Measurements from ENCODE around the gene TMTC2.
"Not testable (repeated sequence)": the region's sequence is repeated elsewhere in the genome, so short reads cannot be mapped to it uniquely, and the experiment has no call there.

TMTC2 gene

DNA sequence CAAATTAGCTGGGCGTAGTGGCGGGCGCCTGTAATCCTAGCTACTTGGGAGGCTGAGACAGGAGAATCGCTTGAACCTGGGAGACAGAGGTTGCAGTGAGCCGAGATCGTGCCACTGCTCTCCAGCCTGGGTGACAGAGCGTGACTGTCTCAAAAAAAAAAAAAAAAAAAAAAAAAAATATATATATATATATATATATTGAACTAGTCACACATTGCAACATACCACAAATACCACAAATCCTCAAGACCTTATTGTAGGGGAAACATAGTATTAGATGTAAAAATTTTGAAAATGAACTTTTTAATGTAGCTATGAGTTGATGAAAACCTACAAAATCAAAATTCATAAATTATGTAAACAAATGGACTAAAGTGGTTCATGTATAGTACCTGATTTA is 158.4 kb downstream of the TMTC2 start:
- DNase-seq (ENCODE audit: low spot score), result not testable (repeated sequence)

DNA sequence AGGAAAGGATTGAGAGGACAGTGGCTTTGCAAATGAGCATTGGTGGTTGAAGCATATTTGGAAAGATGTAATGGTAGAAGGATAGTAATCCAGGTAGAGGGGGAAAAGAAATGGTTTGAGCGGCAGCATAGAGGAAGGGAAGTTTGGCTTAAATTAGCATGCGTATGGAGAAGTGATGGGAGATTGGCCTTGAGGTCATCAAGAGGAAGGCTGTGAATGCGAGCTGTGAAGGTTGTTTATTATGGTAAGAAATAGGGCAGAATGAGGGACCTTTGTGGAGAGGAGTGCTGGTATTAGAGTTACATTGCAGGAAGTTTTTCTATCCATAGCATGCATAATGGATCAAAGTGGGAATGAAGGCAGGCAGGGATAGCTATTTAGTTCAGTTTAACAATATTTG is 162.1 kb downstream of the TMTC2 start:
- no peak for DNase-seq (ENCODE audit: low spot score)

- DNase-seq (ENCODE audit: low spot score), result no peak
Measured at GRCh38 chr12:82852529-82852928, 165.8 kb downstream of the TMTC2 start.

- no peak for DNase-seq (ENCODE audit: low spot score)
Measured at GRCh38 chr12:82855872-82856271, 169.2 kb downstream of the TMTC2 start.

DNA sequence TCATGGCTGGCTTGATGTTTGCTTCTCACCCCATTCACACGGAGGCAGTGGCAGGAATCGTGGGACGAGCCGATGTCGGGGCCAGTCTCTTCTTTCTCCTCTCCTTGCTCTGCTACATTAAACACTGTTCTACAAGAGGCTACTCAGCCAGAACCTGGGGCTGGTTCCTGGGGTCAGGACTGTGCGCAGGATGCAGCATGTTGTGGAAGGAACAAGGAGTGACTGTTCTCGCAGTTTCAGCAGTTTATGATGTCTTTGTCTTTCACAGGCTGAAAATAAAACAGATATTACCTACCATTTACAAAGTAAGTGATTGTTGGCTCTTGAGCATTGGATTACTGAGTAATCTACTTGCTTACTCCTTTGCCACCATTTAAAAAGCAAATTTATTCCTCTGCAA is 170.6 kb downstream of the TMTC2 start:
- no peak for DNase-seq (ENCODE audit: low spot score)

GRCh38 chr12:82857911-82858533 is 171.3 kb downstream of the TMTC2 start:
- DNase-seq (ENCODE audit: low spot score), result no peak

DNA sequence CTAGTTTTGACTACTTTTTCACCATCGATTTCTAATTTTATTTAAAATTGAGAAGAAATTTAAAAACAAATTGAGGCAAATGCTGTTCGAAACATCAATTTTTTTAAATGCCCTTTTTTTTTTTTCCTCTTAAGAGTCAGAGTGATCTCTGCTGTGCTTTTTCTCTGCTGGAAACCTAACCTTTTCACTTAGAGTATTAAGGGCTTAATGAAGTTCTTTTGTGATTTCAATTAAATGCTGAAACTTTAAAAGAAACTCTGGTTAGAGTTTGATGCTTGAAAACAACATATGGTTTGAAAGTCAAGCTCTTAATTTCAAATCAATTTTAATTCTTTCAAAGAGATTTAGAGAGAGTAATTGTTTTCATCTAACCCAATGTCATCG is 171.8 kb downstream of the TMTC2 start:
- DNase-seq (ENCODE audit: low spot score), result no peak

- DNase-seq (ENCODE audit: low spot score), result no peak
Measured at GRCh38 chr12:82862069-82862841, 175.5 kb downstream of the TMTC2 start.

DNA sequence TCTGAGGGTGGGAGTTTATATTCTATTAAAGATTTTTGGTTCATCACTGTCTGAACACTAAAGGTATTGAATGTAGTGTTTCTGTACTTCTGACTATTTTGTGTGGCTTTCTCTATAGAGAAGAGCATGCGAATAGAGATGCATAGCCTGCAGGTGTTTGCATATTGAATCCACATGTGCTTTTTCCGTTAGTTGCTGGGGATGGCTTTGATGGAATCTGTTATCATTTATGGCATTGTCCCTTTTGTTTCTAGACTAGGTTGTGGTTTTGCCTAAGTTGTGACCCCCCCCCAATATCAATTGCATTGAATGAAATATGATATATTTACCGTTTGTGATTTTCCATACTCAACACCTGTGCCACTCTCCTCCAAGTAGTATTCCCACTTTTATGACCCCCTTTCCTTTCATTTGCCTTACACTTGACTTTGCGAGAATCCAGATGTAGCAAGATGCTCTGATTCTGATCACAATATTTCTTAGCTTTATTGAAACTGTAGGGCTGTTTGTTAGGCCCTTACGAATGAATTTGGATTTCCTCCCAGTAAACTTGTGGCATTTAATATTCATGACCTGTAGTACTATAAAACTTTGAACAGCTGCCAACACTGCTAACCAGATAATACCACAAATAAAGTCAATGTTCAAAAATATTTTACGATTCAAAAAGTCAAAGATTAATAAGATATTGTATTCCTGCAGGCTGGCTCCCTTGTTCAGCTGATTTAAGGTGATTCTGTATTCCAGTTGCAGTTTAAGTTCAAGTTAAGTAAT is 176.4 kb downstream of the TMTC2 start:
- DNase-seq (ENCODE audit: low spot score), result no peak

GRCh38 chr12:82866227-82866775 is 179.6 kb downstream of the TMTC2 start:
- DNase-seq (ENCODE audit: low spot score), result no peak

GRCh38 chr12:82866946-82867345 is 180.2 kb downstream of the TMTC2 start:
- no peak for DNase-seq (ENCODE audit: low spot score)

GRCh38 chr12:82867762-82868500 is 181.2 kb downstream of the TMTC2 start:
- no peak for DNase-seq (ENCODE audit: low spot score)

DNA sequence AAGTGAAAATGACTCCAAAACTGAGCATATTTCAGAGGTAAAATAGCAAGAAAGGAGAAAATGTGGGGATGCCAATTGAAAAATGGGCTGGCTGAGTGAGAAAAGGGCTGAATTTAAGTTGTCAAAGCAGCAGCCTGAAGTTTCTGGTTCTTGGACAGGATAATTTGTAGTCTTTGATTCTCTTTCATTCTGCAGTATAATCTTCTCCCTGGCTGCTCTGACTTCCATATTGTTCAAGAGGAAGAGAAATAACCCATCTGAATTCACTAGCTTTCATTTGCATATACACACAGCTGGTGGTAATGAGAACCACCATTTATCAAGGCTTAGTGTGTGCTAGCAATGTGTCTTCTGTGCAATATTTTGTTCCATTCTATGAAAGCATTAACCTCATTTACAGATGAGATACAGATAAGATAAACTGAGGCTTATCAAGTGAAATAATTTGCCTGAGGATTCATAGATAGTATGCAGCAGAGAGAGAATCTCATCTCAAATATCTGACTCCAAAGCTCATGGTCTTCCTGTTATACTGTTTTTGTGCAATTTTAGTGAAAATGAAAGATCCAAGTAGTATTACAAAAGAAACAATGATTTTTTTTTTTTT is 184.2 kb downstream of the TMTC2 start:
- DNase-seq (ENCODE audit: low spot score), result no peak

GRCh38 chr12:82872088-82872487 is 185.4 kb downstream of the TMTC2 start:
- no peak for DNase-seq (ENCODE audit: low spot score)

DNA sequence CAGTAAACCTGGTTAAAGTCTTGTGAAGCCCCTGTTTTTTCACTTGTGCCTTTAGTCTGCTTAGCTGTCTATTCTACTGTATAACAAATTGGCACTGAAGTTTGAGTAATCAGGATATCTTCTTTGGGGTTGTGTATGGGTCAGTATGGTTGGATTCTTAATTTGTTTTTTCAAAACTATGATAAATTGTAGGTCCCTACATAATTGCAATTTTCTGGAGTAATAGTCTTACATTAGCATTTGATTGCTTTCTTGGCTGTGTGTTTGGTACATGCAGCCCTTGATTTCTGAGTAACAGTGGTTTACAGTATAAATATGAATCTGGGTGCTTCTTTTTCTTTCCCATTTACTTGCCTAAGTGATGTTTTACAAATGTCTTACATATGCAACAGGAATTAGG is 186.6 kb downstream of the TMTC2 start:
- no peak for DNase-seq (ENCODE audit: low spot score)

DNA sequence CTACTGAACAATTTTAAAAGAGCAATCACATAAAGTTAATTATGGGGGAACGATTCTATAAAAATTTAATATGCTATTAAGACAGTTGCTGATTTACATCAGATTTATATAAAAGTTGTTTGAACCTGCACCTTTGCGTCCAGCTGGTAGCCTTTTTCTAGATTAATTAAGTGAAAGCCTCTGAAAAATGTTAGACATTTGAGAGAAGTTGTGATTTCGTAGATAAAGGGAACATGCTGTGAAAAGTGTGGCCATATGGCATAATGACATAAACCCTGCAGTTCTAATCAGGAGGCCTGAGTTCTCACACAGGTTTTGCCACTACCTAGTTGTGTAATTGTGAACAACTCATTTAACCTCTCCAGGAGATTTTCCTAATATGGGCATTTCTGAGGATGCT is 187.2 kb downstream of the TMTC2 start:
- DNase-seq (ENCODE audit: low spot score), result no peak

GRCh38 chr12:82874945-82875344 is 188.2 kb downstream of the TMTC2 start:
- no peak for DNase-seq (ENCODE audit: low spot score)

GRCh38 chr12:82876075-82876474 is 189.4 kb downstream of the TMTC2 start:
- no peak for DNase-seq (ENCODE audit: low spot score)

- no peak for DNase-seq (ENCODE audit: low spot score)
Measured at GRCh38 chr12:82877963-82878362, 191.3 kb downstream of the TMTC2 start.

DNA sequence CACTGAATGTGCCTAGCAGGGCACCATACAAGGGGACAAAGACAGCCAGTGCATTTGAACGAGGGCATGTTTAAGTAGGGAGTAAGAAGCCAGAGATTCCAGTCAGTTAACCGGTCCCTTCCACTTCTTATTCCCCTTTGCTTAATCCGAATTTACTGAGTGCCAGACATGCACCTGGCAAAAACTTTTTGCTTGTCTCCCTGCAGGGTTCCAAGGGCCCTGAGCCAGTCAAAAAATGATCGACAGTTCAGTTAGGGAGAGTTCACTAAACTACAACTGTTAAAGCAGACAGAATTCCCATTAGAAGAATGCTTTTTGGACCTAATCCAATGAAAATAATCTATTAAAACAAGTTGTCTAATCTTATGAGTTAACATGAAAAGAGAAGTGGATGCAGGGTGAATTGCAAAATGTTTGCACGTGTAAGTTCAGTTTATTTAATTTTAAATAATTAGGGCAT is 193.8 kb downstream of the TMTC2 start:
- no peak for DNase-seq (ENCODE audit: low spot score)
